Effector memory CD4-positive, alpha-beta T cell (primary cell): ENCODE measurements around the gene ADAMTS8.

Experiments used
- DNase-seq, 3 donors: peaks; one replicate each; pipeline ENCODE4 v3.0.0-alpha.2; 2020
- H3K27ac ChIP-seq: 2 replicates; pipeline ENCODE4 v1.7.0; 2013; ENCODE audit warnings: mild to moderate bottlenecking, low read length, moderate library complexity; ENCODE audit not compliant: insufficient read depth, poor library complexity, severe bottlenecking
- H3K27me3 ChIP-seq: replicated peaks from 2 replicates; pipeline ENCODE4 v1.7.0; 2013; ENCODE audit warnings: mild to moderate bottlenecking, low read length; ENCODE audit not compliant: insufficient read depth, control insufficient read depth, poor library complexity, severe bottlenecking
- H3K36me3 ChIP-seq: 2 replicates; pipeline ENCODE4 v1.7.0; 2013; ENCODE audit warnings: mild to moderate bottlenecking, low read length, moderate library complexity; ENCODE audit not compliant: control insufficient read depth, insufficient read depth
- H3K4me1 ChIP-seq: 2 replicates; pipeline ENCODE4 v1.7.0; 2013; ENCODE audit warnings: low read length, mild to moderate bottlenecking; ENCODE audit not compliant: control insufficient read depth, insufficient read depth, poor library complexity, severe bottlenecking
- H3K4me3 ChIP-seq: 2 replicates; pipeline ENCODE4 v1.7.0; 2013; ENCODE audit warnings: low read length, low read depth, mild to moderate bottlenecking; ENCODE audit not compliant: insufficient read depth, poor library complexity, severe bottlenecking
- H3K9me3 ChIP-seq: 2 replicates; pipeline ENCODE4 v1.7.0; 2013; ENCODE audit warnings: mild to moderate bottlenecking, low read length, moderate library complexity; ENCODE audit not compliant: control insufficient read depth

Gene ADAMTS8

GRCh38 chr11:130427581-130428315, 661 bp downstream of the ADAMTS8 start:
- no peaks in the 10 kb centered on the region for H3K9me3 ChIP-seq
- H3K4me1 ChIP-seq = peaks cover 7% of the 10 kb centered on the region
- H3K4me3 ChIP-seq = no peak overlapping the region
- H3K27me3 ChIP-seq = peaks cover 34% of the 10 kb centered on the region
- DNase-seq = no peak
- no peak overlapping the region for H3K27ac ChIP-seq
- no peaks in the 10 kb centered on the region for H3K36me3 ChIP-seq

GRCh38 chr11:130426837-130427341, 1.5 kb downstream of the ADAMTS8 start:
- no peak for DNase-seq
- Histone ChIP-seq H3K27me3 (peaks cover 34% of the 10 kb centered on the region), H3K27ac (no peak overlapping the region), H3K4me3 (no peak overlapping the region), H3K9me3 (no peaks in the 10 kb centered on the region), H3K4me1 (peaks cover 7% of the 10 kb centered on the region), H3K36me3 (no peaks in the 10 kb centered on the region)

- Histone ChIP-seq H3K36me3 (no peaks in the 10 kb centered on the region), H3K4me3 (no peak overlapping the region), H3K27ac (no peak overlapping the region), H3K4me1 (peaks cover 7% of the 10 kb centered on the region), H3K27me3 (peaks cover 34% of the 10 kb centered on the region), H3K9me3 (no peaks in the 10 kb centered on the region)
- no peak for DNase-seq
These were observed 2.1 kb downstream of the ADAMTS8 start for GRCh38 chr11:130426223-130426836.

- H3K27me3 ChIP-seq = peaks cover 28% of the 10 kb centered on the region
- DNase-seq = no peak
- H3K4me3 ChIP-seq = no peak overlapping the region
- no peak overlapping the region for H3K27ac ChIP-seq
- no peaks in the 10 kb centered on the region for H3K36me3 ChIP-seq
- no peaks in the 10 kb centered on the region for H3K9me3 ChIP-seq
- H3K4me1 ChIP-seq = peaks cover 7% of the 10 kb centered on the region
These were observed 3.3 kb downstream of the ADAMTS8 start for GRCh38 chr11:130425156-130425555.

- no peak for DNase-seq
These were observed 3.7 kb downstream of the ADAMTS8 start for GRCh38 chr11:130424613-130425140.

GRCh38 chr11:130423541-130424142, 4.8 kb downstream of the ADAMTS8 start:
- no peak overlapping the region for H3K4me3 ChIP-seq
- H3K27ac ChIP-seq = no peak overlapping the region
- H3K9me3 ChIP-seq = no peaks in the 10 kb centered on the region
- peaks cover 18% of the 10 kb centered on the region for H3K27me3 ChIP-seq
- no peak for DNase-seq
- peaks cover 6% of the 10 kb centered on the region for H3K4me1 ChIP-seq
- no peaks in the 10 kb centered on the region for H3K36me3 ChIP-seq

More at GRCh38 chr11:130424613-130425140, 3.7 kb downstream of the ADAMTS8 start:
- Histone ChIP-seq H3K9me3 (no peaks in the 10 kb centered on the region), H3K27me3 (peaks cover 23% of the 10 kb centered on the region), H3K4me1 (peaks cover 7% of the 10 kb centered on the region), H3K4me3 (no peak overlapping the region), H3K27ac (no peak overlapping the region), H3K36me3 (no peaks in the 10 kb centered on the region)

- Histone ChIP-seq H3K4me3 (no peak overlapping the region), H3K9me3 (no peaks in the 10 kb centered on the region), H3K27me3 (peaks cover 14% of the 10 kb centered on the region), H3K36me3 (no peaks in the 10 kb centered on the region), H3K27ac (no peak overlapping the region), H3K4me1 (no peaks in the 10 kb centered on the region)
- DNase-seq = no peak
These were observed 6.0 kb downstream of the ADAMTS8 start for GRCh38 chr11:130422251-130422995.

- no peak for DNase-seq
- H3K9me3 ChIP-seq = no peaks in the 10 kb centered on the region
- no peak overlapping the region for H3K4me3 ChIP-seq
- H3K4me1 ChIP-seq = no peaks in the 10 kb centered on the region
- no peak overlapping the region for H3K27ac ChIP-seq
- H3K27me3 ChIP-seq = peaks cover 12% of the 10 kb centered on the region
- H3K36me3 ChIP-seq = no peaks in the 10 kb centered on the region
These were observed 6.7 kb downstream of the ADAMTS8 start for GRCh38 chr11:130421697-130422096.

- peaks cover 7% of the 10 kb centered on the region for H3K27me3 ChIP-seq
These were observed 7.2 kb downstream of the ADAMTS8 start for GRCh38 chr11:130421199-130421585.

More at GRCh38 chr11:130421199-130421585, 7.2 kb downstream of the ADAMTS8 start:
- no peaks in the 10 kb centered on the region for H3K9me3 ChIP-seq
- H3K4me3 ChIP-seq = no peak overlapping the region
- H3K4me1 ChIP-seq = no peaks in the 10 kb centered on the region
- H3K36me3 ChIP-seq = no peaks in the 10 kb centered on the region
- no peak overlapping the region for H3K27ac ChIP-seq
- no peak for DNase-seq
